ENCODE data around the gene MIA2.
"Not testable (repeated sequence)": the region's sequence is repeated elsewhere in the genome, so short reads cannot be mapped to it uniquely, and the experiment has no call there.

MIA2 gene

GRCh38 chr14:39262214-39262613 is 28.5 kb downstream of the MIA2 start:
- DNase-seq; in situ Hi-C loops (cut with MboI; ENCODE audit: low pct_unique_long_range_greater_than_20kb, low sequenced_read_pairs): not testable (repeated sequence)

DNA sequence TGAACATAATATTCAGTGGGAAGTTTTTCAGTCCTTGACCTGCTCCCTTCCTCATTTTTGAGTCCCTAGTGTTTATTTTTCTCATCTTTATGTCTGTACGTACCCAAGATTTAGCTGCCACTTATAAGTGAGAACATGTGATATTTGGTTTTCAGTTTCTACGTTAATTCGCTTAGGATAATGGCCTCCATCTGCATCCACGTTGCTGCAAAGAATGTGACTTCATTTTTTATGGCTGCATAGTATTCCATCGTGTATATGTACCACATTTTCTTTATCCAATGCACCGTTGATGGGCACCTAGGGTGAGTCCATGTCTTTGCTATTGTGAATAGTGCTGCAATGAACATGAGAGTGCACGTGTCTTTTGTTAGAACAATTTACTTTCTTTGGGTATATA is 30.3 kb downstream of the MIA2 start:
- DNase-seq: no peak
- in situ Hi-C loops (cut with MboI; ENCODE audit: low pct_unique_long_range_greater_than_20kb, low sequenced_read_pairs): no loop called here

DNA sequence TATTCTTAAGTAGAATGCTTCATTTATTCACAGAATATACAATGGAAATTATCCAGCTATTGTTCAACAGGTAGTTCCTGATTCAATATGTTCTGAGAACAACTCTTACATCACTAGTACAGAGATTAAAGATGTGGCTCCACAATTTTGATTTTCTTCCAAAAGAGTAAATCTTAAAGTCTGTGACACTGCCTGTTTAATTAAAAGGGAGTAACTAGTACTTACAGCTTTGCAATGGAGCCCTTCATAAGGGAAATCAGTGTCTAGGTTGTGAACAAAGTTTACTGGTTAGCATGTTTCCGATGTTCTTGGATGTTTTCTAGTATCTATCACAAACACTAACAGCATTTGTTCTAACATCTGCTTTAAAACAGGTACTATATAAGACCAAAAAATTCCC is 30.8 kb downstream of the MIA2 start:
- no peak for DNase-seq
- in situ Hi-C loops (cut with MboI; ENCODE audit: low pct_unique_long_range_greater_than_20kb, low sequenced_read_pairs): no loop called here

DNA sequence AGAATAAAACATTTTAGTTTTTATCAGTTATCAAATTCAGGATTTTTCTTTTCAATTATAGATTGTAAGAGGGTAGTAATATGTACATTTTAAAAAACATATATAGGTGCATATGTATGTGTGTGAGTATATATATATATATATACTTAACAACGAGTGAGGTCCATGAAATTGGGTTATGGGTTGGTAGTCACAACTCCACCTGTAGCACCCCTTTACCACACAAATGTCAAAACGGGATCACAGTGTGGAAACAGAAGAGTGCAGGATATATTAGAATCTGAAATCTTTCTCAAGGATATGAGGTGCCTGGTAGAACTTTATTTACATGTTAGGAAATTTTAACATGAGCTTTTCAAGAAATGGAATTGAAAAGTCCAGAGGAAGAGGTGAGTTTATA is 31.3 kb downstream of the MIA2 start:
- DNase-seq: no peak
- in situ Hi-C loops (cut with MboI; ENCODE audit: low pct_unique_long_range_greater_than_20kb, low sequenced_read_pairs): no loop called here

DNA sequence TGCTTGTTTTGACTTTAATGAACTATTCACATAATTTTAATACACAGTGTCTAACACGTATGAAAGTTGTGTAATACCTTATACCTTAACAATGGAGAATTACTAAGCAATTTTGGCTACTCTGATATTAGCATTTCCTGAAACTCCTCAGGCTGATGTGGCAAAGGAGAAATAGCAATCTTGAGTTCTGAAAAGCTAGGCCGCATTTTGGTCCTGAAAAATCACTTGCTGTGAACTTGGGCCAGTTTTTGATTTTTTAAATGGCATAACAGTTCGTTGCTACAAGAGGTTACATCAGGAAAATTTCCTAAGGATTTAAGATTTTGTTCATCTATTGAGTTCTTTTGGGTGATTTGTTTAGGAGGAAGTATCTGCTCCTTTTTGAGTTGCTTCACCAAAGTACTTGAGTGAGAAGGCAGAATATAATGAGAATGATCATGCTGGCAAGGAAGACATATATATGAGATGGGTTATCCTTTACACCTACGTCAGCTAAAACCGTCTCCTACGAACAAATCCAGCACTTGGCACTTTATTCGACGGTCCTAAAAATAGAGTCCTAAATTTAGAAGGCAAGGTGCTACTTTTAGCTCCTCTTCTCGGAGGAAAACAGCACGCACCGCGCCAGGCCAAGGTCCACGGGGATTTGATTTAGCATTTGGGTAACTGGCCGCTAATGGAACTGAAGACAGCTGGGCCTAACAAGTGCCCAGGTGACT is 32.2 kb downstream of the MIA2 start:
- in situ Hi-C loops (cut with MboI; ENCODE audit: low pct_unique_long_range_greater_than_20kb, low sequenced_read_pairs): no loop called here

GRCh38 chr14:39266525-39266870 is 32.8 kb downstream of the MIA2 start:
- in situ Hi-C loops (cut with MboI; ENCODE audit: low pct_unique_long_range_greater_than_20kb, low sequenced_read_pairs): no loop called here

More for the DNA sequence above, 32.2 kb downstream of the MIA2 start:
- DNase-seq: peak; percentile 61

DNA sequence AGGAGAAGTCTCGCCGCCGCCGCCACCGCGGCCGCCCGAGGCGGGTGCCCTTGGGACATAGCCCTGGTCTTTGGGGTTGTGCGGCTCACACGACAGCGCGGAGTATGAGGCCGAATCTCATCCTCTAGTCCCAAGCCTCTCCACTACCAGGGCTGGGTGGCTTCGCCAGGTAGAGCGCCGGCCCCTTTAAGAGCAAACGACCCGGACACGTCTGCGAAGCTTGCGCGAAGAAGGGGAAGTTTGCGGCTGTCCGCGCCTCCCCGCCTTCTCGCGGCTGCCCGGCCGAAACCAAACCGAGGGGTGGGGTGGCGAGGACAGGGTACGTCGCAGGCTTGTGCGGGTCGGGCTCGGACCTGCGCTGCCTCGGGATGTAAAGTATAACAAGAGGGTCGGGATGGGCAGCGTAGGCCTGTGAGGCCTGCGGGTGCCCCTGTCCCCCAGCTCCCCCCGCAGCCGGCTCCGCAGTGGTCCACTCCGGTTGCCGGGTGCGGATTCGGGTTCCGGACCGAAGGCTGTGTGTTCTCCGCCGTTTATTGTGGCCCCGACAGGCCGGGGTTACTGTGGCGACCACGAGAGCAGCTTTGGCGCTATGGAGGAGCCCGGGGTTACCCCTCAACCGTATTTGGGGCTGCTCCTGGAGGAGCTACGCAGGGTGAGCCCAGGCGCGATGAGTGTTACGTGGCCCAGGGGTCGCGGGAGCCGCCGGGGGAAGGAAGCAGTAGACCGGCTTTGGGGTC is 33.3 kb downstream of the MIA2 start:
- DNase-seq: peak; percentile 91
- in situ Hi-C loops (cut with MboI; ENCODE audit: low pct_unique_long_range_greater_than_20kb, low sequenced_read_pairs): no loop called here

More at GRCh38 chr14:39266525-39266870, 32.8 kb downstream of the MIA2 start:
- DNase-seq: no peak

- in situ Hi-C loops (cut with MboI; ENCODE audit: low pct_unique_long_range_greater_than_20kb, low sequenced_read_pairs): no loop called here
- no peak for DNase-seq
These were observed 33.9 kb downstream of the MIA2 start for GRCh38 chr14:39267608-39268005.

- DNase-seq: peak; percentile 56
- in situ Hi-C loops (cut with MboI; ENCODE audit: low pct_unique_long_range_greater_than_20kb, low sequenced_read_pairs): no loop called here
These were observed 34.7 kb downstream of the MIA2 start for GRCh38 chr14:39268393-39268792.

- DNase-seq: no peak
- in situ Hi-C loops (cut with MboI; ENCODE audit: low pct_unique_long_range_greater_than_20kb, low sequenced_read_pairs): no loop called here
These were observed 39.2 kb downstream of the MIA2 start for GRCh38 chr14:39272918-39273317.

GRCh38 chr14:39275395-39275794 is 41.7 kb downstream of the MIA2 start:
- in situ Hi-C loops (cut with MboI; ENCODE audit: low pct_unique_long_range_greater_than_20kb, low sequenced_read_pairs): no loop called here
- DNase-seq: no peak

- no peak for DNase-seq
- in situ Hi-C loops (cut with MboI; ENCODE audit: low pct_unique_long_range_greater_than_20kb, low sequenced_read_pairs): no loop called here
These were observed 42.3 kb downstream of the MIA2 start for GRCh38 chr14:39276005-39276404.

GRCh38 chr14:39276579-39277114 is 42.9 kb downstream of the MIA2 start:
- DNase-seq: no peak
- in situ Hi-C loops (cut with MboI; ENCODE audit: low pct_unique_long_range_greater_than_20kb, low sequenced_read_pairs): no loop called here

DNA sequence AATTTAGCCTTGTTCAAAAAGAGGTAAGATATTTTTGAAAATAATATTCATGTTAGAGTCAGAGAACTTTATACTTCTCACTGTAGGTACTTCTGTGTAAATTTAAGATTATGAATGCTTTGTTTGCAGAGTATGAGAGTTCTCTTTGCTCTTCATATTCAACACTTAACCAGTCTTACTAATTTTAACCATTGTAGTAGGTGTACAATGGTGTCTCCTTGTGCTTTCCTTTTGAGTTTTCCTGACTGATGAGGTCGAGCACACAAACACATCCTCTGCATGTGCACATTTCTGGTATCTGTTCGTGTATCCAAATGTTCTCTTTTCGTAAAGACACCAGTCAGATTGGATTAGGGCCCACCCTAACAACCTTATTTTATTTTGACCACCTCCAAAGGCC is 45.8 kb downstream of the MIA2 start:
- in situ Hi-C loops (cut with MboI; ENCODE audit: low pct_unique_long_range_greater_than_20kb, low sequenced_read_pairs): no loop called here
- no peak for DNase-seq

DNA sequence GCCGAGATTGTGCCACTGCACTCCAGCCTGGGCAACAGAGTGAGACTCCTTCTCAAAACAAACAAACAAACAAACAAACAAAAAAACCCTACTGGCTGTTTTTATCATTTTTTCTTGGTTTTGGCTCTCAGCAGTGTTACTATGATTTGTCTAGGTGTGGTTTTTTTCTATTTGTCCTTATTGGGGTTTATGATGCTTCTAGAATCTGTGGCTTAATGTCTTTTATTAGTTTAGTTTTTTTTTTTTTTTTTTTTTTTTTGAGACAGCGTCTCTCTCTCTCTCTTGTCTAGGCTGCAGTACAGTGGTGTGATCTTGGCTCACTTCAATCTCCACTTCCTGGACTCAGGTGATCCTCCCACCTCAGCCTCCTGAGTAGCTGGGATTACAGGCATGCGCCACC is 47.0 kb downstream of the MIA2 start:
- in situ Hi-C loops (cut with MboI; ENCODE audit: low pct_unique_long_range_greater_than_20kb, low sequenced_read_pairs); DNase-seq: not testable (repeated sequence)

GRCh38 chr14:39289523-39289922 is 55.8 kb downstream of the MIA2 start:
- no peak for DNase-seq
- in situ Hi-C loops (cut with MboI; ENCODE audit: low pct_unique_long_range_greater_than_20kb, low sequenced_read_pairs): no loop called here

DNA sequence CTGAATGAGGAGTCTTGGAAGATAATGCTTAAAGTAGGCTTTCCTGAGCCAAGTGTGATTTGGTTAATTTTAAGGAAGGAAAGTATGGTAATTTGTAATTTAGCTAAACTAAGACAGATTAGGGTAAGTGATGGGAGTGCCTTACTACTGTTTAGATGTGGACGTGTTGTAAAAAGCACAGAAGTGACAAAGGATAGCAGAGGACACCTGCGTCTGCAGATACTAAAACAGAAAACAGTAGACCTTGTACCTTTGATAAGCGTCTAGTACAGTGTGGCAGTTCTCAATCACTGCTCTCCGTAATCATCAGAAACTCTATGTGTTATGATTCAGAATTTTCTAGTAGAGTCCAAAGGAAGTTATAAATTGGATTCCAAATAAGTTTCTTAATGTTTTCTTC is 58.0 kb downstream of the MIA2 start:
- in situ Hi-C loops (cut with MboI; ENCODE audit: low pct_unique_long_range_greater_than_20kb, low sequenced_read_pairs): no loop called here
- DNase-seq: no peak

DNA sequence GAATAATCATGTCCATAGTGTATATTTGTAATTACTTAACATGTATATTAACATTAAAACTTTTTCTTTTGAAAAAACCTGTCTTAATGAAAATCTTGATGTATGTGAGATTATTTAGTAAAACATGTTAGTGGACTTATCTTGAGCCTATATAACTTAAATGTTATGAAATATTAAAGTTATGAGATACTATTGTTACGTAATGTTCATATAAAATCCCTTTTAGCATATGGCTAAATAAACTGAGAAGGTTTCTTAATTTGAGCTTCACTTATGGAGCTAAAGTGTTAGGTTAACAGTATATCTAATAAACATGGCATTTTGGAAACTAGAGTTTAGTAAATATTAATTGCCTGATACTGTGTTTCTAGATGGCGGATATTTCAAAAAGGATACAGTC is 59.9 kb downstream of the MIA2 start:
- in situ Hi-C loops (cut with MboI; ENCODE audit: low pct_unique_long_range_greater_than_20kb, low sequenced_read_pairs): no loop called here

DNA sequence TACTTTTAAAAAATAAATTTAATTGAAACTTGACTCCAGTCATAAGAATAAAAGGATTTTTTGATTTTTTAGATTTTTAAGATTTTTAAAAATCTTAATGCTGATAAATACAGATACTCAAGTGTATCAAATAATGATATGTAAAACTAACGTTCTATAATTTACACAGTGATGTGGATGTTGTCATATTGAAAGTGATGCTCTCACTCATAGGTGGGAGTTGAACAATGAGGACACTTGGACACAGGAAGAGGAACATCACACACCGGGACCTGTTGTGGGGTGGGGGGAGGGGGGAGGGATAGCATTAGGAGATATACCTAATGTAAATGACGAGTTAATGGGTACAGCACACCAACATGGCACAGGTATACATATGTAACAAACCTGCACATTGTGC is 66.7 kb downstream of the MIA2 start:
- DNase-seq; in situ Hi-C loops (cut with MboI; ENCODE audit: low pct_unique_long_range_greater_than_20kb, low sequenced_read_pairs): not testable (repeated sequence)

More for the DNA sequence above, 59.9 kb downstream of the MIA2 start:
- no peak for DNase-seq

GRCh38 chr14:39302124-39302810 is 68.6 kb downstream of the MIA2 start:
- in situ Hi-C loops (cut with MboI; ENCODE audit: low pct_unique_long_range_greater_than_20kb, low sequenced_read_pairs): no loop called here
- no peak for DNase-seq

Data from KBM-7 (cell line).